ENCODE results near the gene LEMD2. TPM values are rescaled to one million over a fixed set of nuclear protein-coding genes. Genes with fewer than 3 reads are reported as not detected.

The LEMD2 gene
- total RNA-seq, 1 experiment from 2014 or later: 65.9 TPM

GRCh38 chr6:33740794-33741193 lies 48.1 kb downstream of the LEMD2 start:
- 0 out of 2 replicates have a peak overlapping the region, but pooled peaks have one; percentile 10 for H2AFZ ChIP-seq
- no peaks in the 10 kb centered on the region for H3K79me2 ChIP-seq (ENCODE audit: low read depth)
- H3K4me2 ChIP-seq: peak overlapping the region; percentile 44
- BruUV-seq (replicated peaks): no TSS peak
- H3K27me3 ChIP-seq (ENCODE audit: insufficient read depth, low read depth): no peaks in the 10 kb centered on the region
- peak overlapping the region; percentile 71 for H3K27ac ChIP-seq
- H3K4me1 ChIP-seq (replicated peaks; ENCODE audit: insufficient read depth): peaks cover 47% of the 10 kb centered on the region
- no peaks in the 10 kb centered on the region for H3K9me2 ChIP-seq (ENCODE audit: insufficient read depth)
- intact Hi-C loops (cut with micrococcal nuclease; ENCODE audit: unreplicated experiment): no loop called here
- H3F3A ChIP-seq (ENCODE audit: insufficient read depth, low read depth): peaks cover 20% of the 10 kb centered on the region; the same call in 1 of the 2 replicates
- H3K36me3 ChIP-seq (ENCODE audit: low read depth): no peaks in the 10 kb centered on the region
- H4K20me1 ChIP-seq (ENCODE audit: insufficient read depth): no peaks in the 10 kb centered on the region
- ChIA-PET CTCF (no interaction called here), POLR2A (ENCODE audit: unreplicated experiment) (interaction anchor here (0.6 kb wide), 1 partner anchor 1106 kb away, joined by 4 read pairs; no protein-coding TSS in a partner anchor)
- no peak for TF ChIP-seq CTCF (conservative IDR thresholded peaks at IDR 0.05)
- TF ChIP-seq EZH2 (IDR thresholded peaks at IDR 0.05; ENCODE audit: low read depth): no peak
- no peaks in the 10 kb centered on the region for H3K9me3 ChIP-seq (ENCODE audit: insufficient read depth, low read depth)
- no peak overlapping the region for H3K4me3 ChIP-seq
- DNase-seq: no peak

- peaks cover 20% of the 10 kb centered on the region; the same call in 1 of the 2 replicates for H3F3A ChIP-seq (ENCODE audit: insufficient read depth, low read depth)
- H3K27me3 ChIP-seq (ENCODE audit: insufficient read depth, low read depth): no peaks in the 10 kb centered on the region
- H3K4me1 ChIP-seq (replicated peaks; ENCODE audit: insufficient read depth): peaks cover 44% of the 10 kb centered on the region
- no peak overlapping the region for H3K4me3 ChIP-seq
- CTCF ChIA-PET: interaction anchor here (0.7 kb wide), 1 partner anchor 29 kb away, joined by 6 read pairs; the partner anchor contains the start of gene UQCC2
- H3K9me3 ChIP-seq (ENCODE audit: insufficient read depth, low read depth): no peaks in the 10 kb centered on the region
- H2AFZ ChIP-seq: peak overlapping the region; percentile 10; the same call in 1 of the 2 replicates
- no peaks in the 10 kb centered on the region for H3K36me3 ChIP-seq (ENCODE audit: low read depth)
- TF ChIP-seq EZH2 (IDR thresholded peaks at IDR 0.05; ENCODE audit: low read depth) (no peak), CTCF (conservative IDR thresholded peaks at IDR 0.05) (no peak)
- BruUV-seq (replicated peaks): no TSS peak
- peak overlapping the region; percentile 44 for H3K4me2 ChIP-seq
- H3K27ac ChIP-seq: peak overlapping the region; percentile 71
- POLR2A ChIA-PET (ENCODE audit: unreplicated experiment): interaction anchor here (0.6 kb wide), 1 partner anchor 1105 kb away, joined by 4 read pairs; no protein-coding TSS in a partner anchor
- DNase-seq: peak; percentile 34 to 83
- intact Hi-C loops (cut with micrococcal nuclease; ENCODE audit: unreplicated experiment): no loop called here
- no peaks in the 10 kb centered on the region for H3K79me2 ChIP-seq (ENCODE audit: low read depth)
- no peaks in the 10 kb centered on the region for H4K20me1 ChIP-seq (ENCODE audit: insufficient read depth)
- no peaks in the 10 kb centered on the region for H3K9me2 ChIP-seq (ENCODE audit: insufficient read depth)
These were observed 48.7 kb downstream of the LEMD2 start for GRCh38 chr6:33740204-33740608.

- CTCF ChIA-PET: interaction anchor here (0.7 kb wide), 1 partner anchor 28 kb away, joined by 6 read pairs; the partner anchor contains the start of gene UQCC2
- H3K4me1 ChIP-seq (replicated peaks; ENCODE audit: insufficient read depth): peaks cover 38% of the 10 kb centered on the region
These were observed 49.4 kb downstream of the LEMD2 start for GRCh38 chr6:33739571-33739970.

More at GRCh38 chr6:33739571-33739970, 49.4 kb downstream of the LEMD2 start:
- Histone ChIP-seq H3K27ac (peak overlapping the region; percentile 71), H3F3A (ENCODE audit: insufficient read depth, low read depth) (peaks cover 19% of the 10 kb centered on the region; the same call in 1 of the 2 replicates), H3K4me2 (peak overlapping the region; percentile 44), H3K27me3 (ENCODE audit: insufficient read depth, low read depth) (no peaks in the 10 kb centered on the region), H3K79me2 (ENCODE audit: low read depth) (no peaks in the 10 kb centered on the region), H3K4me3 (no peak overlapping the region), H4K20me1 (ENCODE audit: insufficient read depth) (no peaks in the 10 kb centered on the region), H3K36me3 (ENCODE audit: low read depth) (no peaks in the 10 kb centered on the region), H3K9me3 (ENCODE audit: insufficient read depth, low read depth) (no peaks in the 10 kb centered on the region), H2AFZ (no peak overlapping the region; the same call in 1 of the 2 replicates), H3K9me2 (ENCODE audit: insufficient read depth) (no peaks in the 10 kb centered on the region)
- no peak for TF ChIP-seq EZH2 (IDR thresholded peaks at IDR 0.05; ENCODE audit: low read depth)
- TF ChIP-seq CTCF (conservative IDR thresholded peaks at IDR 0.05): no peak
- intact Hi-C loops (cut with micrococcal nuclease; ENCODE audit: unreplicated experiment): no loop called here
- no peak for DNase-seq
- POLR2A ChIA-PET (ENCODE audit: unreplicated experiment): no interaction called here
- BruUV-seq (replicated peaks): no TSS peak

Measured in PC-9 (cell line).